NCI-H2107 (cell line): Measurements from ENCODE around the gene TNS3.

Experiments used
- DNase-seq: peaks from one replicate; lab custom pipeline; 2025; lab: John Stamatoyannopoulos, UW

Gene TNS3

DNA sequence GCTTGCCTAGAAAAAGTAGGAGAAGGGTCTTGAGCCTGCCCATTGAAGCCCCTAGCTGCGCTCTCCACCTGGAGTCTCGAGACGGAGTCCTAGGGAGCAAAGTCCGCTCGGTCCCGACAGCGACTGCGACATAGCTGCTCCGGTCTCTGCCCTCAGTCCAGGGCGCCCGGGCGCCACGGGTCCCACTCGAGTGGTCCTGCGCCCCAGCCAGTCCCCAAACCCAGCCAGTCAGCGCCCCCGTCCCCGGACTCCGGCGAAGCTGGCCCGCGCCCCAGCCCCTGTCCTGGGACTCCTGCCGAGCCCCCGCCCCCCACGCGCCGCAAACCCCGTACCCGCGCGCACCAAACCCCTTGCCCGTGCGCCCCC lies 490 bp downstream of the TNS3 start:
- no peak for DNase-seq

GRCh38 chr7:47580811-47581331 lies 1.0 kb downstream of the TNS3 start:
- DNase-seq: no peak

DNA sequence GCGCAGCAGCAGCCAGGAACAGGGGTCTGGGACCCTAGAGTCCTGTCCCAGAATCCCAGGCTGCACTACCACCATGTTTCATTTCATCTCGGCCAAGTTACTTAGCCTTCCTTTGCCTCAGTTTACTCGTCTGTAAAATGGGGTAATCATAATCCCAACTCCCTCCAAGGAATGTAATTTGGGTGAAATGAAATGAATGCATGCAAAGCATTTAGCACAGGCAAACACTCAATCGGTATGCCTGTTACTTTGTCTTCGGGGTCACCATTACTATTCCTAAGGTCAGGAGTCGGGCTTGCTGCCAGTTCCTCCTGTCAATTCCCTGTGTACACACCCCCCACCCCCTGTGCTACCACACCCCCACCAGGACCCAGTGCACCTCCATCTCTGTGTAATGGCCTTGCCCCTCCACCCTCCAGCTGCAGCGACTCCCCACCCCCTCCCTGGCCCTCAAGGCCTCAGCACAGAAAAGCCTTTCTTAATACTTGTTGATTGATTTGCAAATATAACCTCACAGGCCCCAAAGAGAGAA lies 1.7 kb downstream of the TNS3 start:
- no peak for DNase-seq

- no peak for DNase-seq
Measured at GRCh38 chr7:47579458-47579857, 2.5 kb downstream of the TNS3 start.

DNA sequence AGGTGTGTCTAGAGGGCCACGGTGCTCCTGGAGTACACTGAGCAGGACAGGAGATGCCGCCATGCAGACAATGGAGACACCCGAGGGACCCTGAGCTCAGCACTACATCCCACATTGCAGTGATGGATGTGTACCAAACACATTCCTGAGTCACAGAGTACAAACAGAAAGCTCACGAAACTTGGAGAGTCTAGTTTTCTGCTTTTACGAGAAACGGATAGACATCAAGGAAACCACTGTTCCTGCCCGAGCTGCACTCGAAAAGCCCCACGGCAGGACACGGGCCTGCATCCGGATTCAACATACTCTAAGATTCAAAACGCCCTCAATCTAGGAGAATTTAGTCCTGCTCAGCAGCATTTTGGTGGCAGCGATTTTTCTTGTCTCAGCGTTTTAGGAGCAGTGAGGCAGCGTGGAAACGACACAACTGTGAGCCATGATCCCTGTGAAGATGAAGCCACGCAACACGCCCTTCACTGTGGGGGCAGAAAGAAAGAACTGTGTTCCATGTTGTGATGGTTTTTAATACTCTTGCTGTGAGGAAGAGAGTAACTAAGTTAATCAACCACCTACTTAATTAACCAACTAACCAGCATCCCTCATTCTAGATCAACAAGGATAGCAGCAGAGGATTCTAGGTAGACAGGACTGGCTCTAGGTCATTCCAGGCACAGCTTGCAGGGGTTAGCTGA lies 3.2 kb downstream of the TNS3 start:
- DNase-seq: no peak

DNA sequence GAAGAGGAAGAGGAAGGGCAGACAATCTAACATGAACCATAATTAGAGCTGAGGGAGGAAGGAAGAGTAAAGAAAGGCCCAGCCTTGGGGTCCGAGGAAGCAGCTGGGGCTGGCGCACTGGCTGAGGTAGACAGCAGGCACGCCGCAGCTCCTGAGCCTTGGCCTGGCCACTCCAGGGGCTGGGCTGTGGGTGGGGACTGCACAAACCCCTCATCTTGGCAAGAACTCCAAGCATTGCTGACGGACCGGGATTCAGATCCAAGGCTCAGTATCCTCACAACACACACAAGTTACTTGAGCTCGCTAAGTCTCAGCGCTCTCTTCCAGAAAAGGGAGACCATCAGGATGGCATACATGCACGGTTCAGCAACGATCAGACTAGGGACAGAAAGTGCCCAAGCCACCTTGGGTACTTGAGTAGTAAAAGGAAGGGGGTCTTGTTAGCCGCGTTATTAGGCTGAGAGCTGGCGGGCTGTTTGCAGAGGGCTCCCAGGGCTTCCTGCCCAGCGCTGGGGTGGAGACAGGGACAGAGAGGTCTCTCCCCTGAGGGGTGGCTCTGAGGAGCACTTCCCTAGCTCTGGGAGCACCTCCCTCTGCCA lies 4.5 kb downstream of the TNS3 start:
- no peak for DNase-seq

- DNase-seq: no peak
Measured at GRCh38 chr7:47576866-47577306, 5.0 kb downstream of the TNS3 start.

GRCh38 chr7:47576031-47576865 lies 5.7 kb downstream of the TNS3 start:
- DNase-seq: no peak

- no peak for DNase-seq
Measured at GRCh38 chr7:47574482-47575329, 7.2 kb downstream of the TNS3 start.

- no peak for DNase-seq
Measured at GRCh38 chr7:47573758-47574481, 8.0 kb downstream of the TNS3 start.

DNA sequence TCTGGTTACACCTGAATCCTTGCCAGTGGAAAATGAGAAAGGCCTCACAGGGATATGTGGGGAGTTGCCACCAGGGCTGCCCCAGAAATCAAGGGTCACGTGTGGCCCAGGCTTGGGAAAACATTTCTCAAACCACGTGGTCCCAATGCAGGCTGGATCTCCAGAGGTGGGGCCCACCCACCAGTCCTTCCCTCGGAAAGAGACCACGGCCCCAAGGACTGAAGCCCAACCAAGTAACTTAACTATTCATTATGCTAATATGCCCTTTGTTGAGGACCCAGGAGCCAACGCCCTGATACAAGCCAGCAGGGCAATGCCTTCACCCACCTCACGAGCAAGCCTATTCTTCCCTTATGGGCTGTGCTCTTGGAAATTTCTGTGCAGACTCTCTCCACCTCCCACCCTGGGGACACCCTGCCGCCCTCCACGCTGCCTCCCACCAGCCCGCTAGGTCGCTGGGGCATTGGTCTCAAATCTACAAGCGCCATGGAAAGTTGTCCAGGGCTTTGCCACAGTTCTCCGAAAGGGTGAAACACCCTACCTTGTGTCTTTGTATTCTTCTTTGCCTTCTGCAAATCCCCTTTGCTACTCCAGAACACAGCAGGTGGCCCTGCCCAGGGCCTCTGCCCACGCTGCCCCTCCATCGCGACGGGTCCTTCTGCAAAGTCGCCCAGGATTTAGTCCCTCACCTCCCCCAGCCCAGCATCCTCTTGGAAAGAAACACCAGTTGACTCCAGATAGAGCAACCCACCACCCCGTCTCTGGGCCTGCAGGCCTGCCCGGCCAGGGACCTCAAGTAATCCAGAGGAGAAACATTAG lies 8.8 kb downstream of the TNS3 start:
- no peak for DNase-seq

DNA sequence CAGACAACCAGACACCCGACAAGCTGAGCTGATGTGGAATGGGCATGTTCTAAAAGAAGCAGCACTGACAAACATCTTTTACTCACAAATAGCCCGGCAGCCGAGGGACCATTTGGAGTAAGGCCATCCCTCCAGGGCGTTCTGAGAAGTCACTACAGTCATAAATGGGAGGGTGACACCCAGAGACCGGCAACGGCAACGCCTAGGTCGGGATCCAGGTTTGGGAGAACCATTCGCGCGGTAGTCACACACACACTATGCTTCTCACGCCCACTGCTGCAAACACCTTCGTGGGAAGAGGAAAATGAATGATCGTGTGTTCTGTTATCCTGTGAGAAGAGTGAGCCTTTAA lies 9.8 kb downstream of the TNS3 start:
- no peak for DNase-seq

- no peak for DNase-seq
Measured at GRCh38 chr7:47571331-47572093, 10.4 kb downstream of the TNS3 start.

DNA sequence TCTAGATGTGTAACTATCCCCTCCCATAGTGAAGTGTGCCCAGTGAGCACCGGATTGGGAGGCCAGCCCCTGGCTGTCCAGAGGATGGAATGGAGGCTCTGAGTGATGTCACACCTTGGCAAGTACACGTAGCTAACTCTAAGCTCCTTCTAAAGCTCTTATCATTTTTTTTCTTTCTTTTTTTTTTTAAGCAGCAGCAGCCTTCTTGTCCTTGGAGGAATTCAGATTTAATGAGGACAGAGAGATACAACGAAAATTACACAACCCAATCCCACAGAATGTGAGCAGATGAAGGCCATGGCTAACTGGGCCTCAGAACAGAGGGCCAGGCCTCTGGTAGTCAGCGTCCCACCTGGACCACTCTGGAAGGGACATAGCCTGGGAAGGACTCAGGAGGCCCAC lies 11.3 kb downstream of the TNS3 start:
- no peak for DNase-seq

DNA sequence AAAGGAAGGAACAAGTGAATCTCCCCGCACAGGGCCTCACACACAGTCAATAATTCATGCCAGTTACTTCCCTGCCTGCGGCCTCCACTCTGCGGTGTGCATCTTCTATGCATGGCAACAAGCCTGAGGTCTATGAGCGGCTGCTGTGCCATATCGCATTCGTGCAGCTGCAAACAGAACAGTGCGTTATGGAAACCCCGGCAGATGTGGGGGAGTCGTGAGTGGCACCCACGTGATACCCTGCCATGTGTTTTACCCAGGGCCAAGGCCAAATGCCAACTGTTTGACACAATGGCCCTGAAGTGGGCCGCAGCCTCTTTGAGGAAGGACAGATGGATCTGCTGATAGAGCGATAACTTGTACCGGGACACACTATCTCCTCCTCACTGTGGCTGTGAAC lies 13.4 kb downstream of the TNS3 start:
- no peak for DNase-seq

GRCh38 chr7:47568056-47568455 lies 13.9 kb downstream of the TNS3 start:
- no peak for DNase-seq

DNA sequence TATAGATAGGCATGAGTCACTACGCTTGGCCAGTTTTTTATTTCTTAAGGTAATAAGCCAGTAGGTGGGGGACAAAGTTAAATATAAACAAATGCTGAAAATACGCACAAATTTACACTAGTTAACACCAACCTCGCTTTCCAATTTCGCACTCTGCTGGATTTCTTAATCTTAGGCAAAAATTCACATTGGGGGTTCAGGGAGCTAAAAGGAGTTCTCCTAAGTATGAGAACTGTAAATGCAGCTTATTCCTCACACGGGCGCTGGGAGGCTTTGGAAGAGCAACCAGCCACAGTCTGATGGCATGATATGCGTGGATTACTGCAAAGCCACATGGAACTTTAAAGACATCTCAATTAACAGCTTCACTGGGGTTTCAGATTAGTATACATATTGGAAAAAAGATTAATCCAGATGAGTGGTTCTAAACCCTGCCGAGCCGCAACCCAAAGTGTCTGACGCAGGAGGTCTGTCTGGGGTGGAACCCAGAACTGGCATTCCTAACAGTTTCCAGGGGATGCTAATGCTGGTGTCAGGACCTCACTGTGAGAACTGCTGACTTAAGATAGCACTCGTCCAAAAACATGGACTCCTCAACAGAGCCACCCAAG lies 16.2 kb downstream of the TNS3 start:
- DNase-seq: no peak

- DNase-seq: no peak
Measured at GRCh38 chr7:47563521-47563920, 18.4 kb downstream of the TNS3 start.
